HEK293 (cell line): ENCODE data around the gene ACSL3.

Experiments used
- CTCF ChIA-PET: fragments of 350-600 bp; formaldehyde crosslinking; extraction: SDS; loops from one replicate; lab custom pipeline; 2021; ENCODE audit warnings: antibody characterized with exemption; lab: Yijun Ruan, JAX
- POLR2A ChIA-PET: fragments of 300-600 bp; formaldehyde crosslinking; extraction: SDS; loops from one replicate; lab custom pipeline; 2020; ENCODE audit warnings: antibody characterized with exemption, inconsistent platforms; lab: Yijun Ruan, JAX
- H3K27ac ChIP-seq: fragments of 200-500 bp; sonication (Bioruptor generic); 2 replicates; pipeline ENCODE4 v1.5.1; 2014; ENCODE audit warnings: low read depth, low read length, control low read depth, inconsistent platforms; ENCODE audit errors: extremely low read depth
- H3K36me3 ChIP-seq, 2 experiments: fragments of 200-500 bp in 1 of 2; sonication (Bioruptor generic) in 1 of 2; 1 replicate in 1 of 2; 2 replicates in 1 of 2; pipeline ENCODE4 v1.5.1; 2014 to 2017; ENCODE audit warnings: inconsistent platforms in 2 of 2, low read length in 2 of 2; ENCODE audit not compliant: control insufficient read depth in 2 of 2, insufficient read depth in 1 of 2
- H3K4me1 ChIP-seq: fragments of 200-500 bp; sonication (Bioruptor generic); 2 replicates; pipeline ENCODE4 v1.5.1; 2014; ENCODE audit warnings: mild to moderate bottlenecking, low read length, inconsistent platforms; ENCODE audit not compliant: control insufficient read depth, insufficient read depth
- H3K4me3 ChIP-seq: 2 replicates; pipeline ENCODE4 v1.5.1; 2011; ENCODE audit warnings: low read depth, mild to moderate bottlenecking, control low read depth, low read length, moderate library complexity
- H3K9me3 ChIP-seq: fragments of 200-500 bp; sonication (Bioruptor generic); 2 replicates; pipeline ENCODE4 v1.5.1; 2014; ENCODE audit warnings: low read depth, low read length, inconsistent platforms; ENCODE audit not compliant: control insufficient read depth, insufficient read depth
- EGR2 ChIP-seq: fragments of 450-650 bp; formaldehyde crosslinking; IDR thresholded peaks from 2 replicates; pipeline ENCODE4 v1.5.1; 2016; ENCODE audit warnings: low read depth, missing biosample characterization, missing genetic modification characterization
- IKZF3 ChIP-seq: fragments of 450-650 bp; IDR thresholded peaks from 2 replicates; pipeline ENCODE4 v1.5.0; 2018; ENCODE audit warnings: missing biosample characterization, mild to moderate bottlenecking, missing genetic modification characterization, moderate library complexity
- KLF1 ChIP-seq: fragments of 450-650 bp; formaldehyde crosslinking; IDR thresholded peaks from 2 replicates; pipeline ENCODE4 v1.5.1; 2016; ENCODE audit warnings: missing biosample characterization, missing genetic modification characterization
- MZF1 ChIP-seq: fragments of 450-650 bp; formaldehyde crosslinking; IDR thresholded peaks from 2 replicates; pipeline ENCODE4 v1.5.1; 2017; ENCODE audit warnings: missing biosample characterization, missing genetic modification characterization, borderline replicate concordance
- PRDM1 ChIP-seq: fragments of 450-650 bp; formaldehyde crosslinking; IDR thresholded peaks from 2 replicates; pipeline ENCODE4; 2016; ENCODE audit warnings: missing biosample characterization, missing genetic modification characterization
- ZBTB1 ChIP-seq: fragments of 450-650 bp; formaldehyde crosslinking; IDR thresholded peaks from 2 replicates; pipeline ENCODE4 v1.5.1; 2016; ENCODE audit warnings: missing biosample characterization, missing genetic modification characterization
- ZBTB6 ChIP-seq: fragments of 450-650 bp; formaldehyde crosslinking; IDR thresholded peaks from 2 replicates; pipeline ENCODE4 v1.5.1; 2017; ENCODE audit warnings: missing biosample characterization, missing genetic modification characterization
- ZNF174 ChIP-seq: fragments of 450-650 bp; formaldehyde crosslinking; IDR thresholded peaks from 2 replicates; pipeline ENCODE4 v1.5.0; 2017; ENCODE audit warnings: missing biosample characterization, mild to moderate bottlenecking, missing genetic modification characterization
- ZNF214 ChIP-seq: fragments of 450-650 bp; formaldehyde crosslinking; IDR thresholded peaks from 2 replicates; pipeline ENCODE4 v1.5.1; 2017; ENCODE audit warnings: missing biosample characterization, mild to moderate bottlenecking, missing genetic modification characterization, borderline replicate concordance
- ZNF266 ChIP-seq: fragments of 450-650 bp; formaldehyde crosslinking; IDR thresholded peaks from 2 replicates; pipeline ENCODE4 v1.5.1; 2016; ENCODE audit warnings: missing biosample characterization, missing genetic modification characterization, low read depth
- ZNF341 ChIP-seq: fragments of 450-650 bp; formaldehyde crosslinking; IDR thresholded peaks from 2 replicates; pipeline ENCODE4; 2016; ENCODE audit warnings: low read depth, missing biosample characterization, missing genetic modification characterization
- ZNF549 ChIP-seq: fragments of 450-650 bp; IDR thresholded peaks from 2 replicates; pipeline ENCODE4 v1.5.1; 2018; ENCODE audit warnings: missing biosample characterization, missing genetic modification characterization, mild to moderate bottlenecking, inconsistent platforms, moderate library complexity
- ZNF555 ChIP-seq: fragments of 450-650 bp; formaldehyde crosslinking; conservative IDR thresholded peaks from 2 replicates; pipeline ENCODE4 v1.5.1; 2017; ENCODE audit warnings: missing biosample characterization, mild to moderate bottlenecking, missing genetic modification characterization, inconsistent platforms
- ZNF610 ChIP-seq: fragments of 450-650 bp; formaldehyde crosslinking; IDR thresholded peaks from 2 replicates; pipeline ENCODE4 v1.5.1; 2016; ENCODE audit warnings: missing biosample characterization, missing genetic modification characterization, borderline replicate concordance
- ZNF777 ChIP-seq: fragments of 450-650 bp; formaldehyde crosslinking; IDR thresholded peaks from 2 replicates; pipeline ENCODE4 v1.5.1; 2017; ENCODE audit warnings: missing biosample characterization, missing genetic modification characterization, borderline replicate concordance
- TF ChIP-seq, protein P1 (sequence below): fragments of 450-650 bp; formaldehyde crosslinking; IDR thresholded peaks from 2 replicates; pipeline ENCODE4 v1.5.1; 2016; ENCODE audit warnings: missing biosample characterization, missing genetic modification characterization
- TF ChIP-seq, protein P2 (sequence below): fragments of 450-650 bp; formaldehyde crosslinking; IDR thresholded peaks from 2 replicates; pipeline ENCODE4 v1.5.1; 2017; ENCODE audit warnings: missing biosample characterization, missing genetic modification characterization
- TF ChIP-seq, protein P3 (sequence below): sonication (generic); formaldehyde crosslinking; IDR thresholded peaks from 2 replicates; pipeline ENCODE4 v1.8.1; 2022; ENCODE audit warnings: mild to moderate bottlenecking, moderate library complexity, missing genetic modification reagents
- TF ChIP-seq, protein P4 (sequence below): fragments of 450-650 bp; formaldehyde crosslinking; IDR thresholded peaks from 2 replicates; pipeline ENCODE4 v1.5.1; 2016; ENCODE audit warnings: missing biosample characterization, missing genetic modification characterization

The ACSL3 gene

GRCh38 chr2:222823183-222823930, 37.5 kb upstream of the ACSL3 start:
- ChIA-PET POLR2A (no interaction called here), CTCF (interaction anchor here (0.6 kb wide), 1 partner anchor 139 kb away, joined by 3 read pairs; no protein-coding TSS in a partner anchor)
- Histone ChIP-seq H3K4me1 (no peaks in the 10 kb centered on the region; the same call in 1 of the 2 replicates), H3K36me3 (no peaks in the 10 kb centered on the region), H3K4me3 (no peak overlapping the region), H3K27ac (no peak overlapping the region), H3K9me3 (no peaks in the 10 kb centered on the region)
- no peak for TF ChIP-seq PRDM1 (tag by site-specific recombination)
- TF ChIP-seq ZBTB1 (tag by site-specific recombination), result no peak
- TF ChIP-seq ZNF266 (tag by site-specific recombination), result no peak
- TF ChIP-seq ZNF341, result no peak
- TF ChIP-seq, protein P1, sequence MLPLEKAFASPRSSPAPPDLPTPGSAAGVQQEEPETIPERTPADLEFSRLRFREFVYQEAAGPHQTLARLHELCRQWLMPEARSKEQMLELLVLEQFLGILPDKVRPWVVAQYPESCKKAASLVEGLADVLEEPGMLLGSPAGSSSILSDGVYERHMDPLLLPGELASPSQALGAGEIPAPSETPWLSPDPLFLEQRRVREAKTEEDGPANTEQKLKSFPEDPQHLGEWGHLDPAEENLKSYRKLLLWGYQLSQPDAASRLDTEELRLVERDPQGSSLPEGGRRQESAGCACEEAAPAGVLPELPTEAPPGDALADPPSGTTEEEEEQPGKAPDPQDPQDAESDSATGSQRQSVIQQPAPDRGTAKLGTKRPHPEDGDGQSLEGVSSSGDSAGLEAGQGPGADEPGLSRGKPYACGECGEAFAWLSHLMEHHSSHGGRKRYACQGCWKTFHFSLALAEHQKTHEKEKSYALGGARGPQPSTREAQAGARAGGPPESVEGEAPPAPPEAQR, result no peak
- TF ChIP-seq MZF1, result no peak
- no peak for TF ChIP-seq ZNF214 (tag by site-specific recombination)
- TF ChIP-seq ZNF174 (tag by site-specific recombination), result no peak
- TF ChIP-seq, all 188 proteins: peak for 0

DNA sequence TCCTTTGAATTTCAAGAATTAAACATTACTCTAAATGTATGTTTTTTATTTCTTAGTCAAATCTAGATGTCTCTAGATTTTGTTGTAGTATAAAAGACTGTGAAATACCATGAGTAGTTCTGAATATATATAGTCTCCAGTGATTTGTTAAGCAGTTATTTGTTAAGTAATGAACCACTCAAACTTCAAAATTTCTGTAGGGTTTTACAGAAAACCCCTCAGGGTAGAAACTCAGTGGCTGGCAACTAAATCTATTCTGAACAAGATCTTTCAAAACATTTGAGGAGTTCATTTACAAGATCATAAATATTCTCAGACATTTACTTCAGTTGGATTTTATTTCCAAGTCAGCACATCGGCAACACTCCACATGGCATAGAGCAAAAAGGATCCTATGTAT, 35.8 kb upstream of the ACSL3 start:
- Histone ChIP-seq H3K4me1 (no peaks in the 10 kb centered on the region; the same call in 1 of the 2 replicates), H3K9me3 (no peaks in the 10 kb centered on the region), H3K4me3 (no peak overlapping the region), H3K27ac (no peak overlapping the region), H3K36me3 (no peaks in the 10 kb centered on the region)
- CTCF ChIA-PET, result interaction anchor here (1.5 kb wide), 1 partner anchor 9 kb away, joined by 3 read pairs; no protein-coding TSS in a partner anchor
- POLR2A ChIA-PET, result no interaction called here
- TF ChIP-seq, protein P2, sequence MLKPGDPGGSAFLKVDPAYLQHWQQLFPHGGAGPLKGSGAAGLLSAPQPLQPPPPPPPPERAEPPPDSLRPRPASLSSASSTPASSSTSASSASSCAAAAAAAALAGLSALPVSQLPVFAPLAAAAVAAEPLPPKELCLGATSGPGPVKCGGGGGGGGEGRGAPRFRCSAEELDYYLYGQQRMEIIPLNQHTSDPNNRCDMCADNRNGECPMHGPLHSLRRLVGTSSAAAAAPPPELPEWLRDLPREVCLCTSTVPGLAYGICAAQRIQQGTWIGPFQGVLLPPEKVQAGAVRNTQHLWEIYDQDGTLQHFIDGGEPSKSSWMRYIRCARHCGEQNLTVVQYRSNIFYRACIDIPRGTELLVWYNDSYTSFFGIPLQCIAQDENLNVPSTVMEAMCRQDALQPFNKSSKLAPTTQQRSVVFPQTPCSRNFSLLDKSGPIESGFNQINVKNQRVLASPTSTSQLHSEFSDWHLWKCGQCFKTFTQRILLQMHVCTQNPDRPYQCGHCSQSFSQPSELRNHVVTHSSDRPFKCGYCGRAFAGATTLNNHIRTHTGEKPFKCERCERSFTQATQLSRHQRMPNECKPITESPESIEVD (tag by site-specific recombination), result peak; percentile 56
- no peak for TF ChIP-seq ZNF610 (tag by site-specific recombination)

DNA sequence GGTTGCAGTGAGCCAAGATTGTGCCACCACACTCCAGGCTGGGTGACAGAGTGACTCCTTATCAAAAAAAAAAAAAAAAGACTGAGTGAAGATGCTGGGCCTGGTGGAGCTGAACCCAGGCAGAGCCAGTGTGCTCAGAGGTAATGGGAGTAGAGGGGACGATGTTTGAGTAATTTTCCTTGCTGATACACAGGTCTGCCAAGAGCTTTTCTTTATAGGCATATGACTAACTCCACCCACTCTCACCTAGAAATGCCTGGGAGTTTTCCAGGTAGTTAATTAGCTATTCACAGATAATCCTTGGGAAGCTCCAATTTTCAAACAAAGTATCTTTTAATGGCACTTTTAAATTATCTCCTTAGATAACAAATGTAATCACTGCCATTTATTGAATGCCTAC, 33.4 kb upstream of the ACSL3 start:
- H3K4me1 ChIP-seq, result no peaks in the 10 kb centered on the region; the same call in 1 of the 2 replicates
- ChIA-PET POLR2A (interaction anchor here (0.7 kb wide), 2 partner anchors 19 to 33 kb away, joined by 3 to 4 read pairs; partner anchors contain the start of gene ACSL3), CTCF (no interaction called here)
- no peak for TF ChIP-seq ZBTB6 (tag by site-specific recombination)
- TF ChIP-seq, protein P3, sequence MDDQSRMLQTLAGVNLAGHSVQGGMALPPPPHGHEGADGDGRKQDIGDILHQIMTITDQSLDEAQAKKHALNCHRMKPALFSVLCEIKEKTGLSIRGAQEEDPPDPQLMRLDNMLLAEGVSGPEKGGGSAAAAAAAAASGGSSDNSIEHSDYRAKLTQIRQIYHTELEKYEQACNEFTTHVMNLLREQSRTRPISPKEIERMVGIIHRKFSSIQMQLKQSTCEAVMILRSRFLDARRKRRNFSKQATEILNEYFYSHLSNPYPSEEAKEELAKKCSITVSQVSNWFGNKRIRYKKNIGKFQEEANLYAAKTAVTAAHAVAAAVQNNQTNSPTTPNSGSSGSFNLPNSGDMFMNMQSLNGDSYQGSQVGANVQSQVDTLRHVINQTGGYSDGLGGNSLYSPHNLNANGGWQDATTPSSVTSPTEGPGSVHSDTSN (CRISPR knock-in tag), result no peak
- TF ChIP-seq EGR2 (tag by site-specific recombination), result no peak
- TF ChIP-seq, protein P4, sequence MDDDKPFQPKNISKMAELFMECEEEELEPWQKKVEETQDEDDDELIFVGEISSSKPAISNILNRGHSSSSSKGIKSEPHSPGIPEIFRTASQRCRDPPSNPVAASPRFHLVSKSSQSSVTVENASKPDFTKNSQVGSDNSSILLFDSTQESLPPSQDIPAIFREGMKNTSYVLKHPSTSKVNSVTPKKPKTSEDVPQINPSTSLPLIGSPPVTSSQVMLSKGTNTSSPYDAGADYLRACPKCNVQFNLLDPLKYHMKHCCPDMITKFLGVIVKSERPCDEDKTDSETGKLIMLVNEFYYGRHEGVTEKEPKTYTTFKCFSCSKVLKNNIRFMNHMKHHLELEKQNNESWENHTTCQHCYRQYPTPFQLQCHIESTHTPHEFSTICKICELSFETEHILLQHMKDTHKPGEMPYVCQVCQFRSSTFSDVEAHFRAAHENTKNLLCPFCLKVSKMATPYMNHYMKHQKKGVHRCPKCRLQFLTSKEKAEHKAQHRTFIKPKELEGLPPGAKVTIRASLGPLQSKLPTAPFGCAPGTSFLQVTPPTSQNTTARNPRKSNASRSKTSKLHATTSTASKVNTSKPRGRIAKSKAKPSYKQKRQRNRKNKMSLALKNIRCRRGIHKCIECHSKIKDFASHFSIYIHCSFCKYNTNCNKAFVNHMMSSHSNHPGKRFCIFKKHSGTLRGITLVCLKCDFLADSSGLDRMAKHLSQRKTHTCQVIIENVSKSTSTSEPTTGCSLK (tag by site-specific recombination), result no peak
- no peak for TF ChIP-seq KLF1 (tag by site-specific recombination)
- TF ChIP-seq ZNF555 (tag by site-specific recombination), result no peak
- TF ChIP-seq IKZF3 (tag by site-specific recombination), result no peak
- no peak for TF ChIP-seq ZNF777 (tag by site-specific recombination)
- TF ChIP-seq ZNF549 (tag by site-specific recombination), result no peak
- no peaks in the 10 kb centered on the region for H3K36me3 ChIP-seq
- H3K4me3 ChIP-seq, result no peak overlapping the region
- H3K9me3 ChIP-seq, result no peaks in the 10 kb centered on the region
- H3K27ac ChIP-seq, result no peak overlapping the region
